T47D (cell line): Measurements from ENCODE around the gene NGRN.
A peak's percentile ranks its signal among the peaks of the same experiment; 100 is the strongest.
"Not testable (repeated sequence)": the region's sequence is repeated elsewhere in the genome, so short reads cannot be mapped to it uniquely, and the experiment has no call there.

Experiments used
- DNase-seq, 2 experiments: peaks; one replicate each; pipeline versions ENCODE4 v3.0.0 to v3.0.0-alpha.2; 2011 to 2012; ENCODE audit warnings: low read depth in 1 of 2, low spot score in 1 of 2
- JUND ChIP-seq: IDR thresholded peaks from 2 replicates; pipeline ENCODE4 v1.6.1; 2012; ENCODE audit warnings: low read depth
- in situ Hi-C: cut with HindIII; loops from 2 replicates; pipeline ENCODE4 v1.10.0; 2016; ENCODE audit warnings: low sequenced_read_pairs, low pct_unique_long_range_greater_than_20kb

The NGRN gene

DNA sequence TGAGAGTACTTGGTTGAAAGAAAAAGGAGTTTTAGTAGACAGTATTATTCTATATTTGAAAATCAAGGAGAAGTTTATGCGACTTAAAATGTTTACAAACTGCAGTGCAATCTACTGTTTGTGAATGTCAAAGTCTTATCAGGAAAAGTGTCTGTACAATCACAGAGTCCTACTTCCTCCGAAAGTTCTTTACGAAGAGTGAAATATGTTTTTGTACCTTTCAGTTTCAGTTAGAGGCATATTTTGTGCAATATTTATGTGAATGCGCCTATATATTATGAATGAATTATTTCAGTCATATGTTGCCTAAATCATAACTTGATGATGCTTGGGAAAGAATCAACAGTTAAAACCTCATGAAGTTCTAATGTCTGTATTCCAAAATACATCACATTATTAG is 31.5 kb downstream of the NGRN start:
- TF ChIP-seq JUND = no peak
- in situ Hi-C loops = no loop called here
- DNase-seq = no peak

DNA sequence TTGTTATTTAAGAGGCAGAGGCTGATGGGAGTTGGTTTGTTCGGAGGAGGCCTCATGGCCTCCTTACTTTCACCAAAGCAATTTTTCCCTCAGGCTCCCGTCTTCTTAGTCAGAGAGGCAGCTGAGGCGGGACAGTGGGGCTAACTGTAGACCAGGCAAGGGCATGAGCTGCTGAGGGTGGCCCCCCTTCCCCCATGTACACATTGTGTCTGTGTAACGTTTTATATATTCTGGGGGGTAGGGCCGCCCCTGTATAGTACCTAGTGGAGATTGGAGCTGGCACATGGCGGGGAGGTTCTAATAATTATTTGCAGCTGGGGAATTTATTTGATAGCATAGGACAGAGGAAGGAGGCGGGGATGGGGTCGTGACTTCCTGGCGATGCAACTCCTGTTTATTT is 35.1 kb downstream of the NGRN start:
- no peak for DNase-seq
- in situ Hi-C loops = no loop called here
- TF ChIP-seq JUND = no peak

DNA sequence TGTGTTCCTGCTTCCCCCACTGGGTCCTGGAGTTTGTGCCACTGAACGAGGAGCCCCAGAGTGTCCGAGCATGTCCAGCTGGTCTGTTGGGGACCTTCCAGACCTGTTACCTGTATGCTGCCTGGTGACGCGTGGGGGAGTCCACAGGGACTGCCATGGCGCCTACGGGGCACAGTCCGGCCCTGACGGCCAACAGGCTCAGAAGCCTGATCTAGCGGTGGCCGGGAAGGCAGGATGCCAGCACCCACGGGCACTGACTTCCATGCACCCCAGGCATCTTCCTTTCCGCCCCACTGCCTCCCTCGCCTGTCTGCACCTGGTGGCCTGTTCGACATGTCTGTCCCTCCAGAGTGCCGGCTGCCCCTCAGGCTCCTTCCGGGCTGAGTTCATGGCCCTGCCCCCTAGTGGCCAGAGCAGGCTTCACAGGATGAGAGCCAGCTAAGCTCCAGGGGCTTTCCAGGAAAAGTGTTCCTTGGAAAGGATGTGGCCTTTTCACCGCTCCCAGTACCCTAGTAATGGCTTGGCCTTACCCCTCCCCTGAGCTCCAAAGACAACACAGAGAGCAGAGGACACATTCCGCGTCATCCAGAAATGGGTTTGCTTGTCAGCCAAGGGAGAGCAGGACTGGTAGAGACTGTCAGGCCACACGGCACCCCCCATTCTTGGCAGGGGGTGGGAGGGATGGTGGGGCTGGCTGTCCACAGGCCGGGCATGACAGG is 35.7 kb downstream of the NGRN start:
- no peak for TF ChIP-seq JUND
- in situ Hi-C loops = no loop called here
- DNase-seq = peak in 1 of 2 experiments; percentile 77

DNA sequence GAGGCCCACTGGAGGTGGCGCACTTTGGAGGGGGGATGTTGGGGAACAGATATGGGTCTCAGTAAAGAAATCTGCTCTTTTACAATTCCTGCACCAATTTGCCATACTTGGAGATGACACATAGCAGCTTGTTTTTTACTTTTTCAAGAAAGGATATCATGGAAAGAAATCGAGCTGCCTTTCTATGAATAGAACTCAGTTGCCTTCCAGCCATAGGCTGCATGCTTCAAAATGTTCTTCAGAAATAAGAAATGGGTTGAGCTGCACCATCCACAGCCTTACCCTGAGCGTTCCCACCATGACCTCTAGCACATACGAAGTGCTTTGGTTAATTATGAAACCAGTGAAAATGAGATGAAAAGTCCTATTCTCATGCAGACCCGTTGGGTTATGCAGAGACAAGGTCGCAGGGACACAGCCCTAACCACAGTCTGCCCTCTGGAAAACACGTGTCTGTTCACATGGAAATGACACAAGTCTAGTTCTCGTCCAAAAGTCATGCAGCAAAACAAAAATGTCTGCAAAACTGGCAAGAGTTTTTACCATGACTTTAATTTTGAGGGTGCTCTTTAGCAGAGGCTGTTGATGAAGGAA is 36.3 kb downstream of the NGRN start:
- TF ChIP-seq JUND = no peak
- in situ Hi-C loops = no loop called here
- no peak for DNase-seq

DNA sequence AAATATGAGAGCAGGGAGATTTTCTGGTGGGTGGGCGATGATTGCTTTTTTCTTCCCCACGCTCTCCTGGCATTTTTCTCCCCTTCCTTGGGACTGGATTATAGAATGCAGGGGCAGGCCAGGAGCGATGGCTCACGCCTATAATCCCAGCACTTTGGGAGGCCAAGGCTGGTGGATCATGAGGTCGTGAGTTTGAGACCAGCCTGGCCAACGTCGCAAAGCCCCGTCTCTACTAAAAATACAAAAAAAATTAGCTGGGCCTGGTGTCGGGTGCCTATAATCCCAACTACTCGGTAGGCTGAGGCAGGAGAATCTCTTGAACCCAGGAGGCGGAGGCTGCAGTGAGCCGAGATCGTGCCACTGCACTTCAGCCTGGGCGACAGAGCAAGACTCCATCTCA is 39.9 kb downstream of the NGRN start:
- DNase-seq, in situ Hi-C loops: not testable (repeated sequence)

DNA sequence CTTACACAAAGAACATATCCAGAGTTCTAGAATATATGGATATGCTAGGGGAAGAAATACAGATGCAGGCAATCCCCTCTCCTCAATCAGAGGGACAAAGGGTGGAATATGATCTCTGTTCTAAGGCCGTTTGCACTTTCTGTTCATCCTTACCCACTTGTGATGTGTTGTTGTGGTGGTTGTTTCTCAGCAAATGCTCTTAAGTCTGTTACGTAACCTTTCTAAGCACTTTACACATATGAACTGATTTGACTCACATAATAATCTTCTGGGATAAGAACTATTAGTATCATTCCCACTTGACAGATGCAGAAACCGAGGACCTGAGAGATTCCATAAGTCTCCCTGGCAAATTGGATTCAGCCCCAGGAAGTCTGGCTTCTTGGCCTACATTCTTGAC is 40.5 kb downstream of the NGRN start:
- in situ Hi-C loops = no loop called here
- no peak for TF ChIP-seq JUND

DNA sequence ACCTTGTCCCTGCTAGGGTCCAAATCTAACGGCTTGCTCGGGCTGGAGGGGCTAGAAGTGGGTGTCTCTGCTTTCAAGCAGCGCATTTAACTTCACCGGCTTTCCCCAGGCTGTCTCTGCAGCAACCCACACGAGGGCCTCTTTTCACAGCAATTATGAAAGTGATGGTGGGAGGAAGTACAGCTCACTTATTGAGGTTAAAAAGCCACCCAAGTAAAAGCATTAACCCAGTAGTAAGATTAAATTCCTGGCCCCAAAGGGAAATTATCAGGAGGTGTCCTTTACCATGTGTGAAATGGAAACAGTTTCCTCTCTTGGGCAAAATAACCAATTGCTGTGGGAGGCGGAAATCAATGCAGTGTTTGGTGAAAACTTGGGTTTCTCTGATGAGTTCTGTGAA is 41.1 kb downstream of the NGRN start:
- no peak for DNase-seq
- no peak for TF ChIP-seq JUND
- in situ Hi-C loops = no loop called here

More for the DNA sequence above, 40.5 kb downstream of the NGRN start:
- DNase-seq = no peak

DNA sequence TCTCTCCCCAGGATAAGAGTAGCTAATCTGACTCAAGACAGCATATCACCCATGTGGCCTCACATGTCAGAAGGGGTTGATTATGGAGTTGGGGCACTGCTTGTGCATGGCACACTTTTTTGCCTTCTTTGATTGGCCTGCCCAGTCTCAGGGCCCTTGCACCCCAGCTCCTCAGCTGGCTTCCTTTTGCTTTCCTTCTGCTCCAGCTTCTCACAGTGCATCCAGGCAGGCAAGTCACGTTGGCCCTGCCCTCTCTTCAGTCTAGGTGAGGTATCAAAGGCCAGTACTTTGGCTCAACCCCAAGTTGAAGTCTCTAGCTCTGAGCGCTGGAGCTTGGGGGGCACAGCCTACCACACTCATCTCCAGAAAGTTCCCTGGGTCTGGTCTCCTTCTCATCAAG is 42.2 kb downstream of the NGRN start:
- no peak for TF ChIP-seq JUND
- in situ Hi-C loops = no loop called here
- no peak for DNase-seq

DNA sequence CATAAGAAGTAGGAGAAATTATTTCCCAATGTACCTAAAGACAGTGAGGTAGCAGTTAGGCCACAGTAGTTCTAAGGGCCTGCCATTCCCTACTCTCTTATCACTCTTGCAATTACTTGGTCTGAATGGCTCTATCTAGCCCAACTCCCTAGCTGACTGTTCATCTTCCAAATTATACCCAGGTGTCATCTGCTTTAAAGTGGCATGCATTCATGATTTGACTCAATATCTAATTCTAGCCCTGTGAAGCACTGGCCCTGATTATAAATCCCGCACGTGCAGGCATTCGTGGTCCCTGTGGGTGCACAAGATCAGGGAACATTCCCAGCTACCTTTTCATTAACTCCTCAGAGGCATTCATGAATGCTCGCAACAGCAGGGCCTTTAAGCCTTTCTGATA is 43.5 kb downstream of the NGRN start:
- in situ Hi-C loops = no loop called here
- no peak for DNase-seq
- TF ChIP-seq JUND = no peak

DNA sequence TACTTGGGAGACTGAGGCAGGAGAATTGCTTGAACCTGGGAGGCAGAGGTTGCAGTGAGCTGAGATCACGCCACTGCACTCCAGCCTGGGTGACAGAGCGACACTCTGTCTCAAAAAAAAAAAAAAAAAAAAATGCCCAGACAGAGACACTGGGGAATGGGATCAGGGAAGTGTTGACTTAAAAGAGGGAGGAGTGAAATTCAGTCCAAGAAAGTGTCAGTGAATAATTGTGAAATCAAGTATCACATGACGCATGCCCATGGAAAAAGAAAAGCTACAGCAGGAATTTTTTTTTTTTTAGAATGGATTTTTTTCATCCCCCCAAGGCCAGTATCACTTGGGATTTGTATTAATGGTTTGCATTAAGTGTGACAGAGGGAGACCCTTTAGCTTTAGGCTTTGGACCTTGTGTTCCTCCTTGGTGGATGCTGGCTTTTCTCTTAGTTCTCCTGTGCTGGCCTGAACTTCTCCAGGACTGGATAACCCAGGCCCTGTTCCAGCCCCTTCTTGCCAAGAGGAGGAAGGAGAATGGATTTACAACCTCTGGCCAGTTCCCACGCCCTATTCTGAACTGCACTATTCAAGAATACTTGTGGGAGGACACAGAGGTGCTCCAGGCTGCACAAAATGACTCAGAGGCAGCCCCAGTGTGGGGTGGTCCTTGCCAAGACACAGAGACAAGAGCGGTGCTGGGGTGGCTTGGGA is 50.0 kb downstream of the NGRN start:
- in situ Hi-C loops = no loop called here
- DNase-seq = peak in 1 of 2 experiments; percentile 79
- TF ChIP-seq JUND = no peak

DNA sequence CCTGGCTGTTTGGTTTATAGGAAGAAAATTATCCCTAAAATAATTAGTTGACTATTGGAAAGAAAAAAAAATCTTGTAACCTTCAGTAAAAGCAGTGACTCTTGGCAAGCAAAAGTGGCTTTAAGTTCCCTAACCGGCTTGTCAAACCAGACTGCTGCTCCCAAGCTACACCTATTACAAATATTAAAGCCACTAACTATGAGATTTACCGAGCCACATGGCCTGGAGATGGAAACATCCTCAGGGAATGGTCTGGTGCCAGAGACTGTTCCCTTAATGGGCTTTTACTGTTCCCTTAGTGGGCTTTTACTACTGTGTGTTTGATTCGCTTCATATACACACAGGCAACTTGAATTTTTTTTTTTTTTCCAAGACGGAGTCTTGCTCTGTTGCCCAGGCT is 50.7 kb downstream of the NGRN start:
- no peak; the same call in 1 of the 2 replicates for TF ChIP-seq JUND
- in situ Hi-C loops = no loop called here
- DNase-seq = peak; percentile 16 to 81

DNA sequence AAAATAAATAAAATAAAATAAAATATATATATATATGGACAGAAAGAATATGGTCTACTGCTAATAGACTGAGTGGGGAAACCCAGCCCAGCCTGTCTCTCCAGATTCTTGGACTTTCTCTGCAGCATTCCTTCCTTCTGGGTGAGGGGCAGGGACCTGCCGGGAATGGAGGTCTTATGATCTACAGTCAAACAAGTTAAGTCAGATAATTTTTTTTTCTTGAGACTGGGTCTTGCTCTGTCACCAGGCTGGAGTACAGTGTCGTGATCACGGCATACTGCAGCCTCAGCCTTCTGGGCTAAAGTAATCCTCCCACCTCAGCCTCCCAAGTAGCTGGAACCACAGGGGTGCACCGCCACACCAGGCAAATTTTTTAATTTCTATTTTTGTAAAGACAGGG is 53.1 kb downstream of the NGRN start:
- in situ Hi-C loops = no loop called here
- no peak for TF ChIP-seq JUND
- DNase-seq = no peak

DNA sequence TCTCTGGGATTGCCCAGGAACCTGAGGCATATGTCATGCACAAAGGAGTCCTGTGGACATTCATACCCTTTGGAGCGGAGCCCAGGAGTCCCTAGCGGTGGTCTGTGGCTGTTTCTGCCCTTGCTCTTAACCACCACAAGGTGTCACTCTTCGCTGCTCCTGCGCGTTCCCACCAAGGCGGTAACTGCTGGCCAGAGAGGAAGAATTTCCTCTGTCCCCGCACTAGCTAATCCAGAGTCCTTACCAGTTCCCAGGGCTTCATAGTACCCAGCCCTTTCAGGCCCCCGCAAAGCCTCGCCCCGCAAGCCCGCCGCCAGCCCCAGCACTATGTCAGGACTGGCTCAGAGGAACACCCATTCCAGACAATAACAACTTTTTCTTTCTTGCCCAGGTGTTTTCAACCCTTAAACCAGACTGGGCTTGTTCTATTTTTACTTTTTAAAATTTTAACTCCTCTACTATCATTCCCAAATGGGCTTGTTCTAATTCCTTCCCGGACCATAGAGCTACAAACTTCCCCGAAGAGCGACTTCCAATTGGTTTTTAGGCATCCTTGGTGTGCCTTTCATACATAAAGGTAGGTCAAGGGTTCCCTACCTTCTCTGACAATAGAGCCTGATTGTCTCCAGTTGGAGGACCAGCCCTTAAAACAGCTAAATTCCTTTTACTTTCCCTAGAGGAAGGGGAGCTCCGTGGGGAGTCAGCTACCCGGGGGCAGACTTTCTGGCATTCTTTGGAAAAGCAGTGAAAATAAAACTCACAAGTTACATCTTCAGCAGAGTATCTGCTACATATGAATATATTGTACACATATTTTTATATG is 54.8 kb downstream of the NGRN start:
- DNase-seq = peak; percentile 66 to 93
- no peak for TF ChIP-seq JUND
- in situ Hi-C loops = no loop called here
